Measurements from ENCODE around the gene OSBPL5.
"Not testable (repeated sequence)": the region's sequence is repeated elsewhere in the genome, so short reads cannot be mapped to it uniquely, and the experiment has no call there.

Gene OSBPL5

GRCh38 chr11:3080104-3080503 is 85.0 kb downstream of the OSBPL5 start:
- no peak for DNase-seq

GRCh38 chr11:3077846-3078440 is 87.2 kb downstream of the OSBPL5 start:
- DNase-seq, result no peak

GRCh38 chr11:3077189-3077836 is 87.8 kb downstream of the OSBPL5 start:
- DNase-seq, result no peak

GRCh38 chr11:3074912-3075589 is 90.1 kb downstream of the OSBPL5 start:
- DNase-seq, result no peak

GRCh38 chr11:3073029-3073435 is 92.1 kb downstream of the OSBPL5 start:
- DNase-seq, result peak; percentile 55

- DNase-seq, result no peak
Measured at GRCh38 chr11:3069425-3069824, 95.7 kb downstream of the OSBPL5 start.

GRCh38 chr11:3066308-3066707 is 98.8 kb downstream of the OSBPL5 start:
- DNase-seq, result not testable (repeated sequence)

- not testable (repeated sequence) for DNase-seq
Measured at GRCh38 chr11:3064709-3065108, 100.4 kb downstream of the OSBPL5 start.

GRCh38 chr11:3063876-3064275 is 101.2 kb downstream of the OSBPL5 start:
- DNase-seq, result not testable (repeated sequence)

GRCh38 chr11:3063432-3063831 is 101.7 kb downstream of the OSBPL5 start:
- not testable (repeated sequence) for DNase-seq

- DNase-seq, result no peak
Measured at GRCh38 chr11:3060436-3061025, 104.6 kb downstream of the OSBPL5 start.

GRCh38 chr11:3058753-3059664 is 106.1 kb downstream of the OSBPL5 start:
- DNase-seq, result no peak

- DNase-seq, result peak; percentile 97
Measured at GRCh38 chr11:3057069-3057963, 107.8 kb downstream of the OSBPL5 start, which contains the start of gene CARS1. Gene CARS1, minus strand, starts transcription at chr11:3057423. Its CDS starts 56 bp downstream, at chr11:3057367.

- DNase-seq, result no peak
Measured at GRCh38 chr11:3056296-3057068, 108.6 kb downstream of the OSBPL5 start.

- DNase-seq, result no peak
Measured at GRCh38 chr11:3055891-3056290, 109.2 kb downstream of the OSBPL5 start.

- no peak for DNase-seq
Measured at GRCh38 chr11:3052567-3052966, 112.5 kb downstream of the OSBPL5 start.

- DNase-seq, result no peak
Measured at GRCh38 chr11:3052109-3052479, 113.0 kb downstream of the OSBPL5 start.

GRCh38 chr11:3051196-3052108 is 113.7 kb downstream of the OSBPL5 start:
- no peak for DNase-seq

- no peak for DNase-seq
Measured at GRCh38 chr11:3050386-3051195, 114.5 kb downstream of the OSBPL5 start.
